Measurements from ENCODE around the gene NELL1.

The NELL1 gene

DNA sequence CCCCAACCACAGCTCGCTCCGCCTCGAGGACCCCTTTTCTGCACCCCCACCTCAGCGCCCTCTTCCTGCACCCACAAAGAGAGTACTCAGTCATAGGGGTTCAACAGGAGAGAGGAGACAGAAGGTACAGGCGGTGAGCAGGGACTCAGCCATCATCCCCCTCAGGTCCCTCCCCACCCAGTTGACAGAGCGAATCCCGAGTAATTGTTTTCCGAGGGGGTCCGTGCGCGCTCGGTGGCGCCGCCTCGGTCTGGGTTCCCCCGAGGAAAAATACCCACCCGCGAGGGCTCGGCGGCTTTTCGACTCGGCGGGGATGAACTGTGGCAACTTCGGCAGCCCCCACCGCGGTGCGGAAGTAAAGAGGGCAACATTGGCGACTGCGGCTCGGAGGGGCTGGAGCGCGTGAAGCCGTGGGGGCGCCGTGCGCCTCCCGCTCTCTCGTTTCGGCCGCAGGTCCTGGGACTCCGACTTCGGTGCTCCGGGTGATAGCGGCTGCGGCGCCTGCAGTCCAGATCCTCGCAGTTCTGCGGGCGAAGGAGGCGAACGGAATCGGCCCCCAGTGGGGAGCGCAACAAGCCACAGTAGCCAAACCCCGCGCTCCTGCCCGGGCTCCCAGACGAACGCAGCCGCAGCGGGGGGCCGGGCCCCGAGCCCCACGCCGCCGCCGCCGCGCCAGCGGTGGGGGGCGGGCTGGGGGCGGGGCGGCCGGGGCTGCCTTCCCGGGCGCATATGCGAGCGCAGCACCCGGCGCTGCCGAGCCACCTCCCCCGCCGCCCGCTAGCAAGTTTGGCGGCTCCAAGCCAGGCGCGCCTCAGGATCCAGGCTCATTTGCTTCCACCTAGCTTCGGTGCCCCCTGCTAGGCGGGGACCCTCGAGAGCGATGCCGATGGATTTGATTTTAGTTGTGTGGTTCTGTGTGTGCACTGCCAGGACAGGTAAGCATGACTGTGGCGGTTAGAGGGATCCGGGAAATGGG lies at the start of gene NELL1:
TSS of gene NELL1 (plus strand) at position 743 of the 976 bp plus-strand sequence.
- no peak for DNase-seq (ENCODE audit: low read depth in 4 of 4, low spot score in 1 of 4)

DNA sequence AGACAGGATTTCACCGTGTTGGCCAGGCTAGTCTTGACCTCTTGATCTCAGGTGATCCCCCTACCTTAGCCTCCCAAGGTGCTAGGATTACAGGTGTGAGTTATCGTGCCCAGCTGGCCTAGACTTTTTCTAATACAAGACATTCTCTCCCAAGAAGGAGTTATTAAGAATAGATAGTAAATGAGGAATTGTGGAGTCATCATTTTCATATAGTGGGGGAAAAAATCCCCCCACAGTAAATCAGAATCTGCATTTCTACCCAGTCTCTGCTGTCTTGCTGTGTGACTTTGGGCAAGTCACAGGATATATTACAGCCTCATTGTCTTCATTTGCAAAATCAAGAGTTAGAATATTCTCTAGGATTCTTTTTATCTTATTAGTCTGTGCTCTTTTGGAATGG lies 48.4 kb upstream of the NELL1 start:
- no peak for DNase-seq (ENCODE audit: low read depth in 4 of 4, low spot score in 1 of 4)

DNA sequence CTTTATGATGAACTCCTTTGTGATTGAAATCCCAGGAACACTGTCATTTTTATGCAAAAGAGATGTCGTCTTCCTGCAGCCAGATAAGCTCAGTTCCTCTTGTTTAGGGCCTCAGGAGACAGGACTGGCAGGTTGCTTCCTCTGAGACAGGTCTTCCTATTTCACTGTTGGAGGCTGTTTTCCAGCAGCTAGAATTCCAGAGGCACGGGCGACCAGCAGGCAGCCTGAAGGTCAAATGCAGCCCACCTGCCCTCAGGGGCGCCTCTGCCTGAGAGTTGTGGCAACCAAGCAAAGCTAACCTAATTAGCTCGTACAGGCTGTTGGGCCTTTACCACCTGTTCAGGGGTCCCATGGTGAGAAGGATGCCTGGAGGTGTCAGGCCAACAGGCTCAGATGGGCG lies 47.7 kb upstream of the NELL1 start:
- DNase-seq (ENCODE audit: low read depth in 4 of 4, low spot score in 1 of 4): no peak

DNA sequence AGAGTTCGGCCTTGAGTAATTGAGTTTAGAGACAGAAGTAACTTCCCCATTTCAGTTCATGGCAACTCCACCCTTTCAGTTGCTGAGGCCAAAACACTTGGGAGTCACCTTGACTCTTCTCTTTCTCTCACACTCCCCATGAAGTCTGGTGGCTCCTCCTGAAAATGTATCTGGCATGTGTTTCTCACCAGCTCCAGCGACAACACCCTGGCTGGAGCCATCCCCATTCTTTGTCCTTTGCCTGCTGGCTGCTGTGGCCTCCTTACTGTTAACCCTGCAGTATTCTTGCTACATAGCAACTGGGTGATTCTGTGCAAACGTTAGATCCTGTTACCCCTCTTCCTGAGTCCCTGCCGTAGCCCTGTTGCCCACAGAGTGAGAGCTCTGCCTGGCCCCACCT lies 46.1 kb upstream of the NELL1 start:
- no peak for DNase-seq (ENCODE audit: low read depth in 4 of 4, low spot score in 1 of 4)

DNA sequence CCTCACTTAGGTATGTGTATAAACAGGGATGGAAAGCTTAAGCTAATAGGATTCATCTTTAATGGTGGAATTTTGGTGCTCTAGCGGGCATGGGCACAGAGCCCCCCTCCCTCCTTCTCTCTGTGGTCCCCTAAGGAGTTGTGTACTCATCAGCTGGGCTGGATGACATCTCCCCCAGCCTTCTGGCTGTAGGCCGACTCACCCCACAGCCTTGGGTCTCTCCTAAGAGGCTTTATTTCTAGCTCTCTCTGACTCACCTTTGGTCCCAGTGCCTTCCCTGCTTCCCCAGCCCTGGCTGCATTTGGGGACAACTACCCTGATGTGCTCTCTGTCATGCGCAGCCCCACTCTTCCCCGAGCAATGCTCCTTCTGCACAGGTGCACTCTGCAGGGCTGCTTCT lies 43.1 kb upstream of the NELL1 start:
- DNase-seq (ENCODE audit: low read depth in 4 of 4, low spot score in 1 of 4): no peak

DNA sequence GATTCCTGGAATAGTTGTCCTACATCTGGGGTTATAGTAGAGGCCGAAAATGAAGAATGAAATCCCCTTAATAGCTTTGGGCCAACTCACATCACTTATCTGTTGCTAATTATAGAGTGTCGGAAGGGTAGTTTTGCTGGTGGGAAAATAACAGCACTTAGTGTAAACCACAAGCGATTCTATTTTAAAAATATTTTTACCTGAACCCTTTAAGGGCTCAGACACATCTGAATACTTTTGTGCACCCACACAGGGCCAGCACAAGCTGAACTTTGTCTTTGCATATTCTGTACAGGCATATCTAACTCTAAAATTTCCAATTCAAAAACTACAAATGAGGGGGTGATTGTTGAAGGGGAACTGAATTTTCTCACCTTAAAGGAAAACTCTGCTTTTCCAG lies 42.4 kb upstream of the NELL1 start:
- no peak for DNase-seq (ENCODE audit: low read depth in 4 of 4, low spot score in 1 of 4)

DNA sequence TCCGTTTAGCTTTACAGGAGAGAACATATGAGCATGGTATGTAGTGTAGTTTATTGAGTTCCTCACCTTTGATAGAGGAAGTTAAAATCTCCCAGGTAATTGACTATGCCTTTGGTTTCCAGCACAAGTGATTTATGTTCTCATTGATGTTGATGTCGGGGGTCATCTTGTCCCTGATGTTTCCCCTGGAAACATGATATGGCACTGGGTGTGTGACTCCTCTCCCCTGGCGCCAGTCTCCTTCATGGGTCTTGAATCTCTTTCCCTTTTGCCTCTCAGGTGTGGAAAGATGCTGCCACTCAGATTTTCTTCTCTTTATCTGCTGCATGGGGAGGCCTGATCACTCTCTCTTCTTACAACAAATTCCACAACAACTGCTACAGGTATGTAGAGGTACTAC lies 41.7 kb upstream of the NELL1 start:
- DNase-seq (ENCODE audit: low read depth in 4 of 4, low spot score in 1 of 4): no peak

DNA sequence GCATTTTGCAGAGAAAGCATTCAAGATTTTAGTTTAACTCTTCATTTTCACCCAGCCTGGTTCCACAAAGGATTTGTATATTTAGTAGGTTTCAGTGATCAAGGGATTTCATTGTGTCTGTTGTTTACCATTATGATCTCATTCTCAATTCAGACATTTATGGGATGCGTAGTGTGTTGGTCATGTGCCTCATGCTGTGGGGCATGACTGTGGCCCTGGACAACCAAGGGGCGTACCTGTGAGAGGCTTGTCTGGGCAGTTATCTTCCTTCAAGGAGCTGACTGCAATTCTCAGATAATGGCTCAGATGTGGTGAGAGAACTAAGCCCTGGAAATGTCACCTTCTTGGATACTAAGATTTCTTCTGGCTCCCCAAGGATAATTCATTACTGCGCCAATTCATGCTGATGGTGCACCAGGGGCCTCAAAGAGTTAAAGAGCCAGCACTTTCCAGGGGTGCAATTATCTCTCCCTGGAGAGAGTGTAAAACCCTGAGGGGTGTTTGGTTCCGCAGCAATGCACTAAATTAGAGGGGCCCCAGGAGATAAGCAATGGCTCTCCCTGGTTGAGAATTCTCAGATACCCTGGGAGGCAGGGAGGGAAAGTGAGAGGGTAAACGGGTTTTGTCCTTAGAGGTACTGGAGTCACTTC lies 37.7 kb upstream of the NELL1 start:
- DNase-seq (ENCODE audit: low read depth in 4 of 4, low spot score in 1 of 4): no peak

DNA sequence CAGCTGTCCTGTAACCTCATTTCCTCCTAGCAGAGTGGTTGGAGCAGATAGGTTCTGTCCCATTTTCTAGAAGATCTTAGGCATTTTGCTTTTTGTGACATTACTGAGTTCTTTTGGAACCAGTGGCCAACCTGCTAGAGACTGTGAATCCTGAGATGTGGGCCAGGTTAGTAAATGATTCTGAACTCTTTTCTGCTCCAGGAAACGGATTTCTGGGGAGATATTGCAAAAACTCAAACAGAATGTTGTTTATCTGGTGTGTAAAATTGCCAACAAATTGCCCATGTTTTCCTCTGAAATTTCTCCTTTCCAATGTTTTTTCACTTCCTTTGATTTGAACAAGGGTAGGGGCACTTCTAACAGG lies 37.2 kb upstream of the NELL1 start:
- no peak for DNase-seq (ENCODE audit: low read depth in 4 of 4, low spot score in 1 of 4)

DNA sequence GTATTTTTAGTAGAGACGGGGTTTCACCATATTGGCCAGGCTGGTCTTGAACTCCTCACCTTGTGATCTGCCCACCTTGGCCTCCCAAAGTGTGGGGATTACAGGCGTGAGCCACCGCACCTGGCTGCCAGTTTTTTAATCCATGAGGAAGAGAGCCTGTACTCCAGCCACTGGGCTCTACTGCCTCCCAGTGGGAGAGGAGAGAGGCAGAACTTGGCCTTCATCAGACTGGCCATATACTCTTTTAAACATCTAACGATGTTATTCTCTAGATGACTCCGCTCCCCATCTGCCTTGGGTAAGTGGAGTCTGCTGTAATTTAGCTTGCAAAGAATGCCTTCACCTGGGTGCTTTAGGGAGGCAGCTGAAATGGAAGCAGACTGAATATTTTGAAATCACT lies 35.3 kb upstream of the NELL1 start:
- DNase-seq (ENCODE audit: low read depth in 4 of 4, low spot score in 1 of 4): no peak

DNA sequence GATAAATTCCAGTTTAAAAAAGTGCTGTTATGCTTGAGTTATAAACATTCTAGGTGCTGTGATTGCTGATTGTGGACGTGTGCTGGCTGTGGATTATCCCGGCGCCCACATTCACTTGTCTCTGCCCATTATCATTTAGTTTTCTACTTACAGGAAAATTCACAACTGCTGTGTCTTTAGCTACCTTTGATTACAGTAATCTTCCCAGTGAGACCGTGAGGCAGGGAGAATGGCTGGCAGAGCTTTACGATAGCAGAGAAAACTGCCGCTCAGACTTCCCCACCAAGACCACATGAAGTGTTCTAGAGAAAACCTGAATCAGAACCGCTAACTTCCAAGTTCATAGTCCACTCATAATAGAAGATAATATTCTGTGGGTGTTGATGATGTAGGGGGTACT lies 34.6 kb upstream of the NELL1 start:
- no peak for DNase-seq (ENCODE audit: low read depth in 4 of 4, low spot score in 1 of 4)

DNA sequence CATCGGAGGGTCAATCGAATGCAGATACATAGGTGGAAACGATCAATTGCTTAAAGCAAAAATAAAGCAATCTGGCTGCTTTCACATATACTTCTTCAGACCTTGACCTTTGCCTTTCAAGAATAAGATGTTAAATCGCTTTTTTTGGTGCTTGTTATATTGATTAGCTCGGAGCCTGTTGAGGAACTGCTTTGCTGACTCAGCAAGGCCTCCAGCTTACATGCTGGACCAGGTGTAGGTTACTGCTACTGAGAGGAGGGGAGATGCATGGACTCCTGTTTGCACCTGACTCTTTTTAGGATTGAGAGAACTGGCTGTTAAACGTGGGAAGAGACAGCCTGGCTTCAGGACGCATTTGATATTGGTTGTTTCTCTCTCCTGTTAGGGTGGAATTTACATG lies 31.3 kb upstream of the NELL1 start:
- DNase-seq (ENCODE audit: low read depth in 4 of 4, low spot score in 1 of 4): no peak

DNA sequence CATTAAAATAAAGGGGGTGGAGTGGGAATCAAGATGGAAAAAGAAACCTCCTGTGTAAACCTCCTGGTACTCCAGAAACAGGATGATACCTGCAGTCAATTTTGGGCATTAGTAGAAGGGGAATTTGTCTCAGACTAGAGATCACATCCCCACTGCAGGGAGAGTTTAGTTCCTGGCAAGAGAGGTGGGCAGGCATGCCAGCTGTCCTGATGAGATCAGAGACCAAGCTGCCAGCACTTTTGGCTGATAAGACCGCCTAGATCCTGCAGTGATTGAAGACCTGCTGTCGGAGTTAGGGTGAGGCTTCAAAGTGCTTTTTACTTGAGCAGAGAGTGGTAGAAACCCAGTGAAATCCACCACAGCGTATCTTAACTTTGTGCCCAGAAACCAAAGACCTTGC lies 29.7 kb upstream of the NELL1 start:
- DNase-seq (ENCODE audit: low read depth in 4 of 4, low spot score in 1 of 4): no peak

DNA sequence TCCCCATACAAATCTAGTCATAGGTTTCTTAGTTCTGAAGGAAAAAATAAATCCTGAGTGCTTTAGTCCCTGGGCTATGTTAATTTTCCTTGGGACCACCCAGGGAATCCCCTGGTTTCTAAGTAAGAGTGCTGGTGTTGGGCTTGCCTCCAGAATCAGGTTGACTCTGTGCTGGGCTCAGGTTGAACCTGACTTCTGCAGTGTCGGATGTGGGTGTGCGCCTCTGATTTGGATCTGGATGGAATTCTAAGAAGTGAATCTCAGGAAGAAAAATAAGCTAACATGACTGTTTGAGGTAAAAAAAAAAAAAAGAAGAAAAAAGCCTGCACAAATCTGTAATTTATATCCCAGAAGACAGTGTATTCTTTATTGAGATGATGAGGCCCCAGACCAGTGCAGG lies 29.0 kb upstream of the NELL1 start:
- DNase-seq (ENCODE audit: low read depth in 4 of 4, low spot score in 1 of 4): no peak

DNA sequence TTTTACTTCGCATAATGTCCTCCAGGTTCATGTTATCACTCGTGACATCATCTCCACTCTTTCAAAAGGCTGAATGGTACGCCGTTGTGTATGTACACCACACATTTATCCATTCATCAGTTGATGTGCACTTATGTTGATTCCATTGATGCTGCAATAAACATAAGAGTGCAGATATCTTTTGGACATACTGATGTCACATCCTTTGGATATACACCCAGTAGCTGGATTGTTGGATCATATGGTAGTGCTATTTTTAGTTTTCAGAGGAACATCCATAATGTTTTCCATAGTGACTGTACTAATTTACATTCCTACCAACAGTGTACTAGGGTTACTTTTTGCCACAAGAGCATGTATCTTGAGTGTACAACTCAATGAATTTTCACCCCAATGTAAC lies 25.0 kb upstream of the NELL1 start:
- DNase-seq (ENCODE audit: low read depth in 4 of 4, low spot score in 1 of 4): no peak

DNA sequence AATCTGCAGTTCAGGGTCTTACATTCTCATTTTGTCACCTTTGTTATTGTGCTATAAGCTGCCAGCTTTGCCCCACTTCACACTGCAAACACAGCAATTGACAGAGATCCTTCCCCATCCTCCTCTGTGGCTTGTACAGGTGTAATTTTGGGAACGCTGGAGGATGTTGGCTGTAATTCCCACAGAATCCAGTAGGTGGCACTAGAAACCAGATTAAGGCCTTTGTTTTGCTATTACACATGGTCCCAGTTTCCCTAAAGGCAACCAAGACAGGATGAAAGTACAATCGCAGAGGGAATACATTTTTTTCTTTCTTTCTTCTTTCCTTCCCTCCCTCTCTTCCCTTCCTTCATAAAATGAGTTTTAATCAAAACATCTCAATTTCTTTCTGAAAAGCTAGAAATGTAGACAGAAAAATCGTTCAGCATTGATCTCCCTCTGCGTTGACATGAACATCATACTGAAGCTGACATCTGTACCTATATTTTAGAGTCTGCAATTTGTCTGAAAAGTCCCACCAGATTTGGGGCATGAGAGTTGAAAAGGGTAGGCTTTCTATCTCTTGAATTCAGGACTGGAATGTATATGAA lies 21.3 kb upstream of the NELL1 start:
- DNase-seq (ENCODE audit: low read depth in 4 of 4, low spot score in 1 of 4): peak; percentile 3 to 19 (median 6)

DNA sequence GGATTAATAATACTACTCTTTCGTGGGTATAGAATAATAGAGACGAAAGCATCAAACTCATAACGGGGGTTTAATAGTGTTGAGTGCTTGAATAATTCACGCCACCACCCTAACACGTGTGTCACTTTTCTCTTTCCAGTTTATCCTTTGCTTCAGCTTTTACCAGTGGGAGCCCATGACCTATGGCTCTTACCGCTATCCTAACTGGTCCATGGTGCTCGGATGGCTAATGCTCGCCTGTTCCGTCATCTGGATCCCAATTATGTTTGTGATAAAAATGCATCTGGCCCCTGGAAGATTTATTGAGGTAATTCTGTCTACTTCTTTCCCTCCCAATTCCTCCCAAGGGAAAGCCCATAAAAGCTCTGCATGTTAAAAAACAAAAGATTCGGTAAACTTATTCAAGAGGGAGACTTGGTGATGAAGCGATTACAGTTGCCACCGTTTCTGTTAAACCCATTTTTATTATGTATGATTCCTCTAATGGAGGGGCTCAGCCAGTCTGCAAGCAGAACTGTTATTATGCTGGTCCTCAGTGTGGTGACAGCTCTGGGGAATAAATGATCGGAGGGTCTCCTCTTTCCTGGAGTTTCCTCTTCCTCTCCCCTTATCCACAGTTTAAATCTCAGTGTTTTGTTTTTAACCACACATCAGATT lies 17.1 kb upstream of the NELL1 start:
- DNase-seq (ENCODE audit: low read depth in 4 of 4, low spot score in 1 of 4): no peak

DNA sequence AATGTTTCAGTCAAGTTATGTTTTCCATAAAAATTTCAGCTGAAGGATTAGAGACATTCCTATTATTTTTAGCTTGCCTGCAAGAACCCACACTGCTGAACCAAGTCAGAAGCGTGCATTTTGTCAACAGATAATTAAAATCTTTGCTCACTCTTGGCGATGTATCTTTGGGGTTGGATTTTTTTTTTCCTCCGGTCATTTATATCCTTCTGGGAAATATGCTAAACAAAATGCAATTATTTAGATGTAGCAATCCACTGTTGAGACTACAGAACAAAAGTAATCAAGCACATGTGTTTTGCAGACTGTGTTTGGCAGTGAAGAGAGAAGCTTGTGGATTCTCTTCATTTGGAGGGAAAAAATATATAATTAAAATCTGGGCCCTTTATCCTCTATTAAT lies 15.3 kb upstream of the NELL1 start:
- no peak for DNase-seq (ENCODE audit: low read depth in 4 of 4, low spot score in 1 of 4)

DNA sequence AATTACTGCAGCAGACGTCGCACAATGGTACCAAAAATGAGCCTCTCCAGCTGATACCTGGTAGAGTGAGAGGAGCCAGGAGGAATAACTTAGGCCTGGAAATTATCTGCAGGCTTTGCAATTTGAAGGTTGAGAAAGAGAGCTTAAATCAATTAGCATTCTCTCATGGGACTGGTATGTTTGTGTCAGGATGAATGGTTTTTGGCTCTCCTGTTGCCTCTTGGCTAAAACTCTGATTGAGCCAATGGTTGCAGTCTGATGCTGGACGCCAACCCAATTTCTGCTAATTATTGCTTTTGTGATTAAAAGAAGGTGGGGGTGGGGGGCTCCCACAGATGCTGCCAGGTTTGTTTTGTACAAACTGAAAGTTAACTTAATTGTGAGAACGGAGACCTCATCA lies 12.5 kb upstream of the NELL1 start:
- no peak for DNase-seq (ENCODE audit: low read depth in 4 of 4, low spot score in 1 of 4)

DNA sequence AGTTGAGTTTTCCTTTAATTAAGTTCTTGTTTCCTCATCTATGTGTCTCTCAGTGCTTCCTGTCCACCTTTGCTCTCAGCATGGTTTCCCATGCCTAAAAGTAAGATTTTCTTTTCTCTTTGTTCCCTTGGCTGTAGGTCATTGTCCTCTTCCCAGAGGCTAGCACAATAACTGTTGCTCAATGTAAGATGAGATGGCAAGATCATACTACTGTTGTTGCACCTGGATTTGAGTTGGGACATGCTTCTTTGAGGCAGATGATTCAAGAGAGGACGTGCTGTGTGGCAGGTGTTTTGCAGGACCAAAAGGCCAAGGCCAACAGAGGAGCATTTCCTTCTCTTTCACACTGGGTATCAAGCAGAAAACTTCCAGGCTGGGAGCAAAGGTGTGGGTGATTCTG lies 11.3 kb upstream of the NELL1 start:
- DNase-seq (ENCODE audit: low read depth in 4 of 4, low spot score in 1 of 4): no peak

DNA sequence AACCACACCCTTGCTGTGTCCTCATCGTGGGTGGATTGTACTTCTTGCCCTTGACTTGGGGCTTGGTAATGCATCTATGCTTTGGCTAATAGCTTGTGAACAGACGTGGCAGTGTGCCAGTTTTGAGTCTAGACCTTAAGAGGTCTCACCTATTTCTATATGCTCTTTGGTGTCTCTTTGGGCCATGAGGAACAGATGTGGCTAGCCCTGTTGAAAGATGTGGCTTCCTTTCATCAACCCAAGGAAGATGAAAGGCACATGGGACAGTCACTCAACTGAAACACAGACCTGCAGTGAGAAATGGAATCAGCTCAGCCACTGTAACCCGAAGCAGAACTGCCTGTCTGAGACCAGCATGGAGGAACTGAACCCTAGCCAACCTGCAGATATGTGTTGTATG lies 7.9 kb upstream of the NELL1 start:
- DNase-seq (ENCODE audit: low read depth in 4 of 4, low spot score in 1 of 4): no peak

DNA sequence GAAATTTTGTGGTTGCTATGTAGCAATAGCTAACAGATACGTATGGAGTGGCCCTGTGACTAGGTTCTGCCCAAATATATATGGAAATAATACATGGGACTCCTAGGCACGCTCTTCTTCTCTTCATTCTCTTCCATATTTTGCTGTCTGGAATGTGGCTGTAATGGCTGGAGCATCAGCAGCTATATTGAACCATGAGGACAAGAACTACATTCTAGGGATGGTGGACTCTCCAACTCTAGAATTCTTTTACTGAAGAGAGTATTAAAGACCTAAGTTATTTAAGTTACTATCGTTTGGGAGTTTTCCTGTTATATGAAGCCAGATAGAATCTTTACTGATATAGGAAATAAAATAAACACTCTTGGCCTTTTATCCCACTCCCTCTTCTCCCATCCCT lies 7.5 kb upstream of the NELL1 start:
- DNase-seq (ENCODE audit: low read depth in 4 of 4, low spot score in 1 of 4): no peak

Data from stimulated activated CD4-positive, alpha-beta T cell treated with anti-CD3 and anti-CD28 coated beads, Interleukin-1b, Interleukin-23, amount 100 ng/mL, for 24 hours (primary cell).